Activated CD4-positive, CD25-positive, alpha-beta regulatory T cell (primary cell): Measurements from ENCODE around the gene SLC29A2.

Experiments used
- DNase-seq, 4 experiments: peaks; one replicate each; lab custom pipeline; 2025; lab: John Stamatoyannopoulos, UW

SLC29A2 gene

GRCh38 chr11:66371627-66372415 lies at the start of gene SLC29A2:
TSS of gene SLC29A2 (minus strand) at chr11:66371760. CDS start at chr11:66371591, 169 bp downstream.
- peak; percentile 47 to 59 (median 56) for DNase-seq

GRCh38 chr11:66420671-66421476 lies 49.3 kb upstream of the SLC29A2 start, which contains the start of gene NPAS4:
TSS of gene NPAS4 (plus strand) at chr11:66421035. CDS start at chr11:66421180, 145 bp downstream.
- no peak for DNase-seq

GRCh38 chr11:66419825-66420224 lies 48.3 kb upstream of the SLC29A2 start:
- DNase-seq: no peak

GRCh38 chr11:66418986-66419308 lies 47.4 kb upstream of the SLC29A2 start:
- no peak for DNase-seq

GRCh38 chr11:66418168-66418985 lies 46.8 kb upstream of the SLC29A2 start:
- DNase-seq: peak in 3 of 4 experiments; percentile 26 to 38 (median 32)

- no peak for DNase-seq
These were observed 45.4 kb upstream of the SLC29A2 start for GRCh38 chr11:66417000-66417399.

GRCh38 chr11:66415423-66415822 lies 43.9 kb upstream of the SLC29A2 start:
- no peak for DNase-seq

GRCh38 chr11:66414120-66414934 lies 42.8 kb upstream of the SLC29A2 start:
- DNase-seq: no peak

GRCh38 chr11:66413167-66413566 lies 41.6 kb upstream of the SLC29A2 start:
- DNase-seq: no peak

- DNase-seq: no peak
These were observed 40.5 kb upstream of the SLC29A2 start for GRCh38 chr11:66412110-66412509.

GRCh38 chr11:66411323-66411722 lies 39.8 kb upstream of the SLC29A2 start:
- no peak for DNase-seq

GRCh38 chr11:66410191-66410590 lies 38.6 kb upstream of the SLC29A2 start:
- DNase-seq: no peak

- no peak for DNase-seq
These were observed 37.7 kb upstream of the SLC29A2 start for GRCh38 chr11:66409226-66409625.

- peak; percentile 86 to 99 (median 91) for DNase-seq
These were observed 37.1 kb upstream of the SLC29A2 start for GRCh38 chr11:66408488-66409214.

- no peak for DNase-seq
These were observed 36.1 kb upstream of the SLC29A2 start for GRCh38 chr11:66407651-66408050.

GRCh38 chr11:66393954-66394353 lies 22.4 kb upstream of the SLC29A2 start:
- no peak for DNase-seq

- DNase-seq: no peak
These were observed 19.8 kb upstream of the SLC29A2 start for GRCh38 chr11:66391322-66391721.

- DNase-seq: peak; percentile 16 to 46 (median 36)
These were observed 17.3 kb upstream of the SLC29A2 start for GRCh38 chr11:66388780-66389386.

GRCh38 chr11:66386171-66387069 lies 14.9 kb upstream of the SLC29A2 start:
- peak; percentile 60 to 77 (median 69) for DNase-seq
